H1 (cell line): Measurements from ENCODE around the gene VENTX. TPM values are rescaled to one million over a fixed set of nuclear protein-coding genes. Genes with fewer than 3 reads are reported as not detected.
A peak's percentile ranks its signal among the peaks of the same experiment; 100 is the strongest.

ENCODE experiments used
- CBX5 ChIP-seq: fragments of 300-800, 300-1000 bp; sonication (generic); IDR thresholded peaks from 2 replicates; pipeline ENCODE4 v1.7.1; 2016; ENCODE audit warnings: antibody characterized with exemption, low read length, low read depth
- CHD1 ChIP-seq: IDR thresholded peaks from 2 replicates; pipeline ENCODE4 v1.6.1; 2012; ENCODE audit warnings: low read depth, low read length, improper control_type of control experiment
- CTBP2 ChIP-seq: IDR thresholded peaks from 2 replicates; pipeline ENCODE4 v1.7.0; 2011; ENCODE audit warnings: borderline replicate concordance, mild to moderate bottlenecking, moderate library complexity, mixed read lengths, low read length; ENCODE audit not compliant: insufficient read depth, insufficient read length
- EZH2 ChIP-seq: fragments of 200-600 bp; sonication (generic); IDR thresholded peaks from 2 replicates; pipeline ENCODE4 v1.7.1; 2012; ENCODE audit warnings: low read depth, mild to moderate bottlenecking, moderate library complexity, low read length, inconsistent platforms; ENCODE audit not compliant: severe bottlenecking
- MAFK ChIP-seq: IDR thresholded peaks from 2 replicates; pipeline ENCODE4 v1.6.1; 2012; ENCODE audit warnings: low read depth, mild to moderate bottlenecking, improper control_type of control experiment, low read length
- RNF2 ChIP-seq: fragments of 200-900, 300-1000 bp; sonication (generic); IDR thresholded peaks from 2 replicates; pipeline ENCODE4 v1.7.1; 2016; ENCODE audit warnings: borderline replicate concordance, low read depth, mild to moderate bottlenecking, antibody characterized with exemption, low read length; ENCODE audit not compliant: poor library complexity, severe bottlenecking; ENCODE audit errors: missing control alignments
- TEAD4 ChIP-seq: IDR thresholded peaks from 2 replicates; pipeline ENCODE4 v1.6.1; 2012; ENCODE audit warnings: low read depth, low read length, inconsistent platforms, mixed read lengths
- polyA plus RNA-seq, 7 experiments: library from polyadenylated mRNA; depleted of rRNA in 3 of 7; stranded (reverse) in 5 of 7; unstranded in 2 of 7; fragments of >200 nt in 5 of 7; fragments of 200-250 nt in 2 of 7; gene quantifications; 1 replicate in 5 of 7; 2 replicates in 1 of 7; 4 replicates in 1 of 7; pipeline versions ENCODE4 v1.2.1 to v1.2.3, GENCODE V29; 2011 to 2013; ENCODE audit warnings: missing spikeins in 2 of 7, mixed read lengths in 2 of 7
- total RNA-seq: library from RNA; stranded (reverse); fragmentation: NEBNext Ultra II Directional; extraction: Animal tissue kit (Norgen Biotek cat#: 25700); gene quantifications from 2 replicates; pipeline ENCODE4 v1.2.1, GENCODE V29; 2021
- TF ChIP-seq, protein P1 (sequence below): fragments of 300-600 bp; sonication (generic); IDR thresholded peaks from 2 replicates; pipeline ENCODE4 v1.7.1; 2012; ENCODE audit warnings: low read length, moderate library complexity, mild to moderate bottlenecking, inconsistent platforms; ENCODE audit not compliant: insufficient replicate concordance
- TF ChIP-seq, protein P2 (sequence below): IDR thresholded peaks from 2 replicates; pipeline ENCODE4 v1.6.1; 2012; ENCODE audit warnings: inconsistent platforms

The VENTX gene
- total and polyA plus RNA-seq, 2 of the 8 experiments (the other 6 are each of a cell fraction or from before 2014, with no cell fraction given): 5.6 TPM

DNA sequence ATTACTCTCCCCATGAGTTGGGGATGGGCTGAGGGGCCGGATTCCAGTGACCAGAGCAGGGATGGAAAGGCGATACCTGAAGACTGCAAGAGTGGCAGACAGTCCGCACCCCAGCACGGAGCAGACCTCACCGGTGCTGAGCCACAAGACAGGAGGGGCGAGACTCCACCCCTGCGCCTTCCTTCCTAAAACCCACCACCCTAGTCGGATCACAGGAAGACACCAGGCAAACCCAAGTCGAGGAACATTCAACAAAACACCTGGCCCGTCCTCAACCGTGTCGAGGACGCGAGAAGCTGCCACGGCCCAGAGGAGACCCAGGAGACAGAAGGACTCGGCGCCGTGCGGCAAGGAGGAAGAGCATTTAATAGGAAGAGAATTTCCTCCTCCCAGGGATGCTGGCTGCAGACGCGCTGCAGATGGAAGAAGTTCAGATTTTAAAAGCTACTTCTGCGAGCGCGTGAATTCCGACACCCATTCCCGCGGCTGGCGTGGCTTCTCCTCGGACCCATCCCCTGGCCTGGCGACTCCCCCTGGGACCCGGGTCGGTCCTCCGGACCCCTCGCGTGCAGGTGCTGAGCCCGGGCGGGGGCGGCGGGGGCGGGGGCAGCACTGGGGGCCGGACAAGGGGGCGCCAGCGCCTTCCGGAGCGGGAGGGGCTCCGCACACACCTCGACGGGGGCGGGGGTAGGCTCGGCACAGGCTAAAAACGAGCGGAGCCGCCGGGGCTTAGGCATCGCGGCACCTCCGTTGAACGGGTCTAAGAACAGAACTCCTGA lies 8.2 kb upstream of the VENTX start (continued):
- TF ChIP-seq, protein P1, sequence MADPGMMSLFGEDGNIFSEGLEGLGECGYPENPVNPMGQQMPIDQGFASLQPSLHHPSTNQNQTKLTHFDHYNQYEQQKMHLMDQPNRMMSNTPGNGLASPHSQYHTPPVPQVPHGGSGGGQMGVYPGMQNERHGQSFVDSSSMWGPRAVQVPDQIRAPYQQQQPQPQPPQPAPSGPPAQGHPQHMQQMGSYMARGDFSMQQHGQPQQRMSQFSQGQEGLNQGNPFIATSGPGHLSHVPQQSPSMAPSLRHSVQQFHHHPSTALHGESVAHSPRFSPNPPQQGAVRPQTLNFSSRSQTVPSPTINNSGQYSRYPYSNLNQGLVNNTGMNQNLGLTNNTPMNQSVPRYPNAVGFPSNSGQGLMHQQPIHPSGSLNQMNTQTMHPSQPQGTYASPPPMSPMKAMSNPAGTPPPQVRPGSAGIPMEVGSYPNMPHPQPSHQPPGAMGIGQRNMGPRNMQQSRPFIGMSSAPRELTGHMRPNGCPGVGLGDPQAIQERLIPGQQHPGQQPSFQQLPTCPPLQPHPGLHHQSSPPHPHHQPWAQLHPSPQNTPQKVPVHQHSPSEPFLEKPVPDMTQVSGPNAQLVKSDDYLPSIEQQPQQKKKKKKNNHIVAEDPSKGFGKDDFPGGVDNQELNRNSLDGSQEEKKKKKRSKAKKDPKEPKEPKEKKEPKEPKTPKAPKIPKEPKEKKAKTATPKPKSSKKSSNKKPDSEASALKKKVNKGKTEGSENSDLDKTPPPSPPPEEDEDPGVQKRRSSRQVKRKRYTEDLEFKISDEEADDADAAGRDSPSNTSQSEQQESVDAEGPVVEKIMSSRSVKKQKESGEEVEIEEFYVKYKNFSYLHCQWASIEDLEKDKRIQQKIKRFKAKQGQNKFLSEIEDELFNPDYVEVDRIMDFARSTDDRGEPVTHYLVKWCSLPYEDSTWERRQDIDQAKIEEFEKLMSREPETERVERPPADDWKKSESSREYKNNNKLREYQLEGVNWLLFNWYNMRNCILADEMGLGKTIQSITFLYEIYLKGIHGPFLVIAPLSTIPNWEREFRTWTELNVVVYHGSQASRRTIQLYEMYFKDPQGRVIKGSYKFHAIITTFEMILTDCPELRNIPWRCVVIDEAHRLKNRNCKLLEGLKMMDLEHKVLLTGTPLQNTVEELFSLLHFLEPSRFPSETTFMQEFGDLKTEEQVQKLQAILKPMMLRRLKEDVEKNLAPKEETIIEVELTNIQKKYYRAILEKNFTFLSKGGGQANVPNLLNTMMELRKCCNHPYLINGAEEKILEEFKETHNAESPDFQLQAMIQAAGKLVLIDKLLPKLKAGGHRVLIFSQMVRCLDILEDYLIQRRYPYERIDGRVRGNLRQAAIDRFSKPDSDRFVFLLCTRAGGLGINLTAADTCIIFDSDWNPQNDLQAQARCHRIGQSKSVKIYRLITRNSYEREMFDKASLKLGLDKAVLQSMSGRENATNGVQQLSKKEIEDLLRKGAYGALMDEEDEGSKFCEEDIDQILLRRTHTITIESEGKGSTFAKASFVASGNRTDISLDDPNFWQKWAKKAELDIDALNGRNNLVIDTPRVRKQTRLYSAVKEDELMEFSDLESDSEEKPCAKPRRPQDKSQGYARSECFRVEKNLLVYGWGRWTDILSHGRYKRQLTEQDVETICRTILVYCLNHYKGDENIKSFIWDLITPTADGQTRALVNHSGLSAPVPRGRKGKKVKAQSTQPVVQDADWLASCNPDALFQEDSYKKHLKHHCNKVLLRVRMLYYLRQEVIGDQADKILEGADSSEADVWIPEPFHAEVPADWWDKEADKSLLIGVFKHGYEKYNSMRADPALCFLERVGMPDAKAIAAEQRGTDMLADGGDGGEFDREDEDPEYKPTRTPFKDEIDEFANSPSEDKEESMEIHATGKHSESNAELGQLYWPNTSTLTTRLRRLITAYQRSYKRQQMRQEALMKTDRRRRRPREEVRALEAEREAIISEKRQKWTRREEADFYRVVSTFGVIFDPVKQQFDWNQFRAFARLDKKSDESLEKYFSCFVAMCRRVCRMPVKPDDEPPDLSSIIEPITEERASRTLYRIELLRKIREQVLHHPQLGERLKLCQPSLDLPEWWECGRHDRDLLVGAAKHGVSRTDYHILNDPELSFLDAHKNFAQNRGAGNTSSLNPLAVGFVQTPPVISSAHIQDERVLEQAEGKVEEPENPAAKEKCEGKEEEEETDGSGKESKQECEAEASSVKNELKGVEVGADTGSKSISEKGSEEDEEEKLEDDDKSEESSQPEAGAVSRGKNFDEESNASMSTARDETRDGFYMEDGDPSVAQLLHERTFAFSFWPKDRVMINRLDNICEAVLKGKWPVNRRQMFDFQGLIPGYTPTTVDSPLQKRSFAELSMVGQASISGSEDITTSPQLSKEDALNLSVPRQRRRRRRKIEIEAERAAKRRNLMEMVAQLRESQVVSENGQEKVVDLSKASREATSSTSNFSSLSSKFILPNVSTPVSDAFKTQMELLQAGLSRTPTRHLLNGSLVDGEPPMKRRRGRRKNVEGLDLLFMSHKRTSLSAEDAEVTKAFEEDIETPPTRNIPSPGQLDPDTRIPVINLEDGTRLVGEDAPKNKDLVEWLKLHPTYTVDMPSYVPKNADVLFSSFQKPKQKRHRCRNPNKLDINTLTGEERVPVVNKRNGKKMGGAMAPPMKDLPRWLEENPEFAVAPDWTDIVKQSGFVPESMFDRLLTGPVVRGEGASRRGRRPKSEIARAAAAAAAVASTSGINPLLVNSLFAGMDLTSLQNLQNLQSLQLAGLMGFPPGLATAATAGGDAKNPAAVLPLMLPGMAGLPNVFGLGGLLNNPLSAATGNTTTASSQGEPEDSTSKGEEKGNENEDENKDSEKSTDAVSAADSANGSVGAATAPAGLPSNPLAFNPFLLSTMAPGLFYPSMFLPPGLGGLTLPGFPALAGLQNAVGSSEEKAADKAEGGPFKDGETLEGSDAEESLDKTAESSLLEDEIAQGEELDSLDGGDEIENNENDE: no peak
- no peak for TF ChIP-seq TEAD4
- peak; percentile 36 for TF ChIP-seq EZH2
- TF ChIP-seq CBX5: no peak
- no peak for TF ChIP-seq CTBP2
- TF ChIP-seq, protein P2, sequence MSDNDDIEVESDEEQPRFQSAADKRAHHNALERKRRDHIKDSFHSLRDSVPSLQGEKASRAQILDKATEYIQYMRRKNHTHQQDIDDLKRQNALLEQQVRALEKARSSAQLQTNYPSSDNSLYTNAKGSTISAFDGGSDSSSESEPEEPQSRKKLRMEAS: peak; percentile 79
- TF ChIP-seq MAFK: no peak
- no peak for TF ChIP-seq CHD1
- peak; percentile 39 for TF ChIP-seq RNF2
